GM18867 (cell line): Measurements from ENCODE around the gene SUSD6.

ENCODE experiments used
- ATAC-seq: cut with Tn5 transposase; IDR thresholded peaks from one replicate; pipeline ENCODE4 v1.9.1; 2021; ENCODE audit warnings: mild to moderate bottlenecking, moderate library complexity; ENCODE audit not compliant: unreplicated experiment

SUSD6 gene, protein sequence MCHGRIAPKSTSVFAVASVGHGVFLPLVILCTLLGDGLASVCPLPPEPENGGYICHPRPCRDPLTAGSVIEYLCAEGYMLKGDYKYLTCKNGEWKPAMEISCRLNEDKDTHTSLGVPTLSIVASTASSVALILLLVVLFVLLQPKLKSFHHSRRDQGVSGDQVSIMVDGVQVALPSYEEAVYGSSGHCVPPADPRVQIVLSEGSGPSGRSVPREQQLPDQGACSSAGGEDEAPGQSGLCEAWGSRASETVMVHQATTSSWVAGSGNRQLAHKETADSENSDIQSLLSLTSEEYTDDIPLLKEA

GRCh38 chr14:69611172-69612013, at the start of gene SUSD6:
SUSD6 (plus strand) TSS chr14:69611596; CDS start chr14:69658593, 46,997 bp downstream.
- peak; percentile 65 for ATAC-seq

GRCh38 chr14:69561893-69562292, 49.5 kb upstream of the SUSD6 start:
- ATAC-seq = no peak

DNA sequence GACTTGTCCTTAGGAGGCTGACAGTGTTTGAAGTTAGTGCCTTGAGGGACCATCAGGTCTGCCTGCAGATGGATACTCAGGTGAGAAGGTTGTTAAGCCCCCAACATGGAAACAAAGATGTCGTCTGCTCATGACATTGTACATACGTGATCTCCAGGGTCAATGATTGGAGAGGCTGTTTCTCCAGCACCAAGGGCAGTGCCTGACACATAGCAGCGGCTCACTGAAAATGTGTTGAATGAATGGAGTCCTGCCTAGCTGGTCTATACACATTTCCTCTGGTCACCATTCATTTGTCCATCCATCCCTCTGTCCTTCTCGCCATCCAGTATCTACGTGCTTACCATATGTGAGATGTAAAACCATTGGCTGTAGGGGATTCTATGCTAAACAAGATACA, 43.8 kb upstream of the SUSD6 start:
- no peak for ATAC-seq

GRCh38 chr14:69569859-69570258, 41.5 kb upstream of the SUSD6 start:
- ATAC-seq = no peak

DNA sequence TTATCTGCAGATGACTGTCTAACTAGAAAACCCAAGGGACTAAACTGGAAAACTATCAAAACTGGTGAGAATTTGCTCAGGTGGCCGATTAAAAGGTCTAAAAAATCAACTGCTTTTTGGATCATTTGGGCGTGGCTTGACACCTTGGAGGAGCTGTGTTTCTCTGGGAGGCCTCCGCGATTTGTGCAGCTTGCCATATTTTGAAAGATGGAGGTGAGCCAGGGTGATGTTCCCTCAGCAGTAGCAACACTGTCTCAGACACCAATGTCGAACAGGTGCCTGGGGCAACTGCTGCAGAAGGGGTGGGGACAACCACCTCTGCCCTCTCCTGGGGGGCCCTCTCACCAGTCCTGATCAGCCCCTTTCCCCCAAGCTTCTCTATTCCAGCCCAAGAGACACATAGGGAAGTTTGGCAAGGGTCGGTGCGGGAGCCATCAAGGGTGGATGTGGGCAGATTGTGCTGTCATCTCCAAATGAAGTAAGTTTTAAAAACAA, 40.5 kb upstream of the SUSD6 start:
- ATAC-seq = no peak

DNA sequence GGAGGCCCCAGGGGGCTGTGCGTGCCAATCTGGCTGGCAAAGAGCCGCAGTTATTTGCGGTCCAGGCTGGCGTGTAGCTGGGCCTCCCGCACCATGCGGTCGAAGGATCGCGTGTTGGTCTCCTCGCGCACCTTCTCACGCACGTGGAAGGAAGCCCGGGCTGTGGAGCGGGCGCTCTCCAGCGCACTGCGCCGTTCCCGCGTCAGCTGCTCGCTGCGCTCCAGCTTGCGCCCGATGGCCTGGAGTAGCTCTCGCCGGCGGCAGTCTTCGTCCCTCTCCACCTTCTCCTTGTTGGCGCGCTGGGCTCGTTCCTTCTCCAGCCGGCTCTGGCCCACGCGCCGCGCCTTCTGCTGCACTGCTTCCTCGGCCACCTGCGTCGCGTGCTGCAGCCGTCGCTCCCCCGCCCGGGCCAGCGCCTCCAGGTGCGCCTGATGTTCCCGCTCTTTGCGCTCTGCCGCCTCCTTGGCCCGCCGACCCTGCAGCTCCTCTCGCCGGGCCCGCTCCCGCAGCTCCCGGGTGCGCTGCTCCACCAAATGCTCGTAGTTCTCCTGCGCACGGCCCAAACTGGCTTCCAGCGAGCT, 39.9 kb upstream of the SUSD6 start:
- no peak for ATAC-seq

DNA sequence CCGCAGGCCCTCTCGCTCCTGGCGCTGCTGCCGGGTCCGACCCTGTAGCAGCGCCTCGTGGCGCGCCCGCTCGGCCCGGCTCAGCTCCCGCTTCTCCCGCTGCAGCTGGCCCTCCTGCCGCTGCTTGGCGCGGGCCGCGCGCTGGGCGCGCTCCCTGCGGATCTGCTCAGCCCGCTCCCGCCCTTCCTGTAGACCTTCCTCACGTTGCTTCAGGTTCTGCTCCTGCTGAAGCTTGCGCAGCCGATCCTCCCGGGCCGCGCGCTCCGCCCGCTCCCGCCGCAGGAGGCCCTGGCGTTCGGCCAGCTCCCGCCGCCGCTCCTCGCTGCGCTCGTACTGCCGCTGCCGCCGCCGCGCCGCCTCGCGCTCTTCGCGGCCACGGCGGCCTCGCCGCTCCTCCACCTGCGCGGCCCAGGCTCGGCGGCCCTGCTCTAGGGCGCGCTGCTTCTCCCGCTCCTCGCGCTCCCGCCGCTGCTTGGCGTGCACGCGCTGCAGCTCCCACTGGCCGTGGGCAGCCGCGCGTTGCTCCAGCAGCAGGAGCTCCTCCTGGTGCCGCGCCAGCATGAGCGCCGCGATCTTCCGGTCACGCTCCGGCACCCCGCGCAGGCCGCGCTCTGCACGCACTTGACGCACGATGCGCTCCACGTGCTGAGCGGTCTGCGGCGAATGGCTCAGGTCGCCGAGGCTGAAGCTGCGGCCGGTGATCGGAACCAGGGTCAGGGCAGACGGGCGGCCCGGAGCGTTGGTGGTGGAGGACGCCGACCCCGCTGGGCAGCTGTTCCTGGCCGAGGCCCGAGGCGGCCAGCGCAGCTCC, 39.2 kb upstream of the SUSD6 start:
- ATAC-seq = no peak

GRCh38 chr14:69572841-69573135, 38.6 kb upstream of the SUSD6 start:
- ATAC-seq = no peak

DNA sequence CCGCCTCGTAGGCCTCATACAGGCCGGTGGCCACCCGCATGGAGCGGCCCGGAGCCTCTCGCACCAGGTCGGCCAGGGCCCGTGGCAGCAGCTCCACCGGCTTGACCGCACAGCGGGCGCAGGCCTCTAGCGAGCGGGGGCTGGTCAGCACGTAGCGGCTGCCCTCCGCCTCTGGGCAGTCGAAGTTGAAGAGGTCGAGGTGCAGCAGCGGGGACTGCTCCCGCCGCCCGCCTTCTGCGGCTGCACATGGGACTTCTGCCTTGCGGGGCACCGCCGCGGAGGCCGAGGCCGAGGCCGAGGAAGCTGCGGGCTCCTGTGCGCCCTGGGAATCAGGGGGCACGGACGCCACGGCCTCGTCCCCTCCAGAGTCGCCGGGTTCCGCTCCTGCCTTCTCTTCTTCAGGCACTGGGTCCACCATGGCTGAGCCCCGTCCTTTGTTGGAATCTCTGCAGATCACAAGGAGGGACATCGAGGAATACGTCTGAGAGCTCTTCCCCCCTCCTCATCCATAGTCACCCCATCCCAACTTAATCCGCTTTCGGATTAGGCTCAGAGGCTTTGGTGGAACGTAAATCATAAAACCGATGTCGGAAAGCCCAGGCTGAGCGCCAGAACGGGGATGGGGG, 38.1 kb upstream of the SUSD6 start:
- ATAC-seq = no peak

DNA sequence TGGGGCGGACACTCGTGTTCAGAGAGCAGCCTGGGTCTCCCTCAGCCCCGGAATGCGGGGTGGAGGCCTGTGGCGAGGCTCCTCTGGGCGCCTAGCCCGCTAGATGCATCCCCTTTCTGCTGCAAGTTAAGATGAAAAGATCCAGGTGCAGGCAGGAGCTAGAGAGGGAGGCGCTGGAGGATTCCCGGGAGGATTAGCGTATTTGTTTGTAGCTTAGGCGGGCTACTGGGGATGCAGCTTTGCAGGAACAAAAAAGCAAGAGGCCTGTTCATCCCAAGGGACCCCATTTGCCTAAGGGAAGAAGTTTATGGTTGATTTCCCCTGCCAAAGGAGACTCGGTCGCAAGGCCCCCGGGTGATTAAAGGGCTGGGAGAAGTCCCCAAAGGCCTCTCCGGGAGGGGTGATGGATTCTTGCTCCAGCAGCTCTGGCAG, 37.5 kb upstream of the SUSD6 start:
- no peak for ATAC-seq

- ATAC-seq = peak; percentile 43
Measured at GRCh38 chr14:69574263-69574953, 37.0 kb upstream of the SUSD6 start, which contains the start of gene CCDC177. CCDC177 (minus strand) TSS chr14:69574871; CDS start chr14:69573622, 1,249 bp downstream.

DNA sequence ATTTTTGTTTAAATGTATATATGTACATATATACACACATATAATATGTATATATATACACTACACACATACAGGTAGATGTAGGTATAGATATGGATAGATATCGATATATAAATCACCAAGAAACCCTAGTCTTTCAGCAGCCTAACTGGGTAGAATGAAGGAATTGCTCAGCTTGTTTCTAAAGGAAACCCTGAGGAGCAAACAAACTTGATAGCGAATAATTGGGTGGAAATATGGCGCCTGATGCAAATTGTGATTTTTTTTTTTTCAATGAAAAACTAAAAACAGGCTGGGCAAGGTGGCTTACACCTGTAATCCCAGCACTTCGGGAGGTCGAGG, 36.5 kb upstream of the SUSD6 start:
- no peak for ATAC-seq

- ATAC-seq = no peak
Measured at GRCh38 chr14:69579476-69579875, 31.9 kb upstream of the SUSD6 start.

DNA sequence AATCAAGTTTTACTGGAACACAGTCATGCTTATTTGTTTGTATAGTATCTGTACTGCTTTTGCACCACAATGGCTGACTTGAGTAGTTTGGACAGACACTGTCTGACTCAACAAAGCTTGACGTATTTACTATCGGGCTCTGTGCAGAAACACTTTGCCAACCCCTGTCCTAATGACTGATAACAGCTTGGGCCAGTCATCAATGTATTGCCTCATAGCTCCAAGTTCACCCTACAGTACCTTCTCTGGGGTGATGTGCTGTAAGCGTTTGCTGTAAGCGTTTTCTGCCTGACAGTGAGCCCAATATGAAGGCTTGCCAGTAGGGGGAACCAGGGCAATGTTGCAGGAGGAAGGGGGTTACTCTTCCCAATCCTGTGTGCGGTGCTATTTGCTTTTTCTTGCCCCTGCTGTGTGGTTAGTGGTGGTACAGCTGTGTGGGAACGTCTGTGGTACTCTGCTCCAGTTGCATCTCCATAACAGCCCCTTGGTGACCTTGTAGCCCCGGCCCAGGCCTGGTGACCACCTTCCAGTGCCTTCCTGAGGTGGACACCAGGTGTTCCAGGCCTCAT, 31.3 kb upstream of the SUSD6 start:
- no peak for ATAC-seq

DNA sequence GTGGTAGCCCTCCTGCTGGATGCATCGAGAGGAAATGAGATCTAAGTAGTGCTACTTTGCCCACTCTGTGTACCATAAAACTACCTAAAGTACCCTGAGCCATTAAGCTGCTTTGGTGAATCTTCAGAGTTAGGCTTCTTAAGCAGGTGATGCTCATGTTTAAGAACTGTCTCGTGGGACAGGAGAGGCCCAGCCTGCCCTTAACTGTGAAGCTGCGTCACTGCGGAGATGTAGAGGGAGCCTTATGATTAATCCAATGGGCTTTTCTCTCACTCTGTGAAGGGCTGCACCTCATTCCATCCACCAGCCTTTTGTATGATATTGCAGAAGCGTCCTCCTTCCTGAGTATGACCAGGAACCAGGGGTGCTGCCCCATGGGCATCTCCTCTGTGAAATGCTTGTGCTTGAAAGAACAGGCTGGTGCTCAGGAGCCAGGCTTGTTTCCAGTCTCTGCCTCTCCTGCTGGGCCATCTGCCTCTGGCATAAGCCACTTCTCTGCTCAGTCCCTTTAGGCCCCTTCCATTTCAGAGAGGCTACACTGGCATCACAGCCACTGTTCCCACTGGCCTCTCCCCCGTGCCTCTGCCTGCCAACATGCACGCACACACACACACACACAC, 30.0 kb upstream of the SUSD6 start:
- ATAC-seq = no peak

DNA sequence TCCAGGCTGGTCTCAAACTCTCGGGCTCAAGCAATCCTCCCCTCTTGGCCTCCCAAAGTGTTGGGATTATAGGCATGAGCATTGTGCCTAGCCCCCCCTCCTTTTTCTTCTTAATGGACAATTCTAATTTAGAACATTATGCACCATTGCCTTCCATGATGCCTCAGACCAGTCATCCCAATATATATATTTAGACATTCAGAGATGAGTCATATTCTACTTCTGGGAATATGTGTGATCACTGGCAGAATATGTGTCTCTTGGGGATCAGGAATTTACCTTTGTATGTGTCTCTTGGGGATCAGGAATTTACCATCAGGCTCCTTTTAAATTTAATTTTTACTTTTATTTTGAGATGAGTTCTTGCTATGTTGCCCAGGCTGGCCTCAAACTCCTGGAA, 29.2 kb upstream of the SUSD6 start:
- ATAC-seq = no peak

DNA sequence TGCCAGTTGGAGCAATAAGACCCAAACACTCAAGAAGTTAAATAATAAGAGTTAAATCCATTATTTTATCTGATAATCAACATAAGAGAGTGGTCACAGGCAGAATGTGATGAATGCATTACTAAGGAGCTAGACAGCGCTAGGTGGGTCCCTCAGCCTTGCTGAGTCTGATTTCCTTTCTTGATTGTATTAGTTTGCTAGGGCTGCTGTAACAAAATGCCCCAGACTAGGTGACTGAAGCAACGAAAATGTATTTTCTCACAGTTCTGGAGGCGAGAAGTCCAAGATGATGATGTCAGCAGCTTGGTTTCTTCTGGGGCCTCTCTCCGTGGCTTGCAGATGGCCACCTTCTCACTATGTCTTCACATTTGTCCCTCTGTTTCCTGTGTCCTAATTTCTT, 28.6 kb upstream of the SUSD6 start:
- no peak for ATAC-seq

- ATAC-seq = no peak
Measured at GRCh38 chr14:69584389-69584788, 27.0 kb upstream of the SUSD6 start.

- ATAC-seq = no peak
Measured at GRCh38 chr14:69586404-69586803, 25.0 kb upstream of the SUSD6 start.
